Transverse colon (tissue), 3 donors: Measurements from ENCODE around the gene KMT2B.

Experiments used
- CTCF ChIP-seq, 5 experiments: fragments of 200-600 bp in 3 of 5; fragments of 450-650 bp in 2 of 5; sonication (generic) in 3 of 5; IDR thresholded peaks; 1 replicate in 2 of 5; 2 replicates in 3 of 5; pipeline ENCODE4 v1.5.1; 2016 to 2017; ENCODE audit warnings: antibody characterized with exemption in 5 of 5, inconsistent platforms in 3 of 5, mild to moderate bottlenecking in 2 of 5, moderate library complexity in 1 of 5
- POLR2A ChIP-seq: fragments of 450-650 bp; IDR thresholded peaks from one replicate; pipeline ENCODE4 v1.6.1; 2016; ENCODE audit warnings: antibody characterized with exemption, mild to moderate bottlenecking, moderate library complexity

GRCh38 chr19:35780717-35781116 lies 62.9 kb downstream of the KMT2B start:
- no peak for TF ChIP-seq POLR2A
- TF ChIP-seq CTCF (IDR thresholded peaks at IDR 0.05), result no peak
